ENCODE measurements around the gene CENPB.
A peak's percentile ranks its signal among the peaks of the same experiment; 100 is the strongest.

The CENPB gene

DNA sequence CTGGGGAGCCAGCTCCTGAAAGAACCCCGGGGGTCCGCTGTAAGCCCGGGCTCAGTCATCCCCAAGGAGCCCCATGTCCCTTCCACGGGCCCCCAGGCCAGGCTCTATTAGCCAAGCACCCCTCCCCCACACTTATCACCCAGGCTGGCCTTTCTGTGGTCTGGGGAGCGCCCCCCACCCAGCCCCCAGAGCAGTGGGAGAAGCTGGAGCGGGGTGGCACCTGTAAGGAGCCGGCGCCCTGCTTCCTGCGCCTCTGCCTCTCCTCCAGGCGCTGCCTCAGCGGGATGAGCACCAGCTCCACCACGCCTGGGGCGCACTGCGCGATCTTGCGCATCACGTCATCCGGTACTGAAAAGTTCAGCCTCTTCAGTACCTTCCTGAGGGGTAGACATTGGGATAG, 7.6 kb downstream of the CENPB start:
- no peak for TF ChIP-seq CTCF (IDR thresholded peaks at IDR 0.05; ENCODE audit: borderline replicate concordance, control extremely low read depth, extremely low read depth, insufficient read depth, missing control alignments)

GRCh38 chr20:3777716-3778629, 8.6 kb downstream of the CENPB start:
- TF ChIP-seq CTCF (IDR thresholded peaks at IDR 0.05; ENCODE audit: borderline replicate concordance, control extremely low read depth, extremely low read depth, insufficient read depth, missing control alignments): no peak
- peak; percentile 77 for DNase-seq (ENCODE audit: low spot score)
- in situ Hi-C loops (cut with MboI; ENCODE audit: low sequenced_read_pairs, unreplicated experiment): no loop called here

More for the DNA sequence above, 7.6 kb downstream of the CENPB start:
- DNase-seq (ENCODE audit: low spot score): no peak
- in situ Hi-C loops (cut with MboI; ENCODE audit: low sequenced_read_pairs, unreplicated experiment): no loop called here

DNA sequence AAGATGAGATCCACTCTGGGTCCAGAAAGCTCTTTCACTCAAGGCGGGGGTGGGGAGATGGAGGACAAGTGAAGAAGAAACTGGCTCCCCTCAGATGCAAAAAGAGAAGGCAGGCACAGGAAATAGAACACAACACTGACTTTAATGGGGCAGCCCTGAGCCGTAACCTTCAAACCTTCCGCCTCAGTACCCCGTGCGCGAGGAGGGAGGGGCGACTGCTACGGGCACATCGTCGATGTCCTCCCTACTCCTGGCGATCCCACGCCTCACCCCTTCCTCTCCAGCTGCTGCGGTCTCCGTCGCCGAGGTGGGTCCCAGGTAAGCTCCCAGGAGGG, 9.2 kb downstream of the CENPB start:
- TF ChIP-seq CTCF (IDR thresholded peaks at IDR 0.05; ENCODE audit: borderline replicate concordance, control extremely low read depth, extremely low read depth, insufficient read depth, missing control alignments): no peak
- no peak for DNase-seq (ENCODE audit: low spot score)
- in situ Hi-C loops (cut with MboI; ENCODE audit: low sequenced_read_pairs, unreplicated experiment): no loop called here

- DNase-seq (ENCODE audit: low spot score): no peak
- in situ Hi-C loops (cut with MboI; ENCODE audit: low sequenced_read_pairs, unreplicated experiment): no loop called here
- TF ChIP-seq CTCF (IDR thresholded peaks at IDR 0.05; ENCODE audit: borderline replicate concordance, control extremely low read depth, extremely low read depth, insufficient read depth, missing control alignments): no peak
These were observed 11.0 kb downstream of the CENPB start for GRCh38 chr20:3775457-3776108.

GRCh38 chr20:3771552-3772058, 14.9 kb downstream of the CENPB start:
- in situ Hi-C loops (cut with MboI; ENCODE audit: low sequenced_read_pairs, unreplicated experiment): no loop called here

More at GRCh38 chr20:3771552-3772058, 14.9 kb downstream of the CENPB start:
- no peak for DNase-seq (ENCODE audit: low spot score)
- TF ChIP-seq CTCF (IDR thresholded peaks at IDR 0.05; ENCODE audit: borderline replicate concordance, control extremely low read depth, extremely low read depth, insufficient read depth, missing control alignments): no peak

Measured in GM13976 (cell line).